Ishikawa (cell line): ENCODE measurements around the gene PTPRD.

Experiments
- CEBPB ChIP-seq: IDR thresholded peaks from 2 replicates; pipeline ENCODE4 v1.6.1; 2012
- CREB1 ChIP-seq: IDR thresholded peaks from 2 replicates; pipeline ENCODE4 v1.6.1; 2012; ENCODE audit warnings: low read depth
- EP300 ChIP-seq: IDR thresholded peaks from 2 replicates; pipeline ENCODE4 v1.6.1; 2012; ENCODE audit warnings: borderline replicate concordance
- FOXM1 ChIP-seq: IDR thresholded peaks from 2 replicates; pipeline ENCODE4 v1.6.1; 2012; ENCODE audit warnings: low read depth, borderline replicate concordance
- NFIC ChIP-seq: IDR thresholded peaks from 2 replicates; pipeline ENCODE4 v1.6.1; 2012
- TAF1 ChIP-seq: IDR thresholded peaks from 2 replicates; pipeline ENCODE4 v1.6.1; 2012; ENCODE audit warnings: low read depth, mild to moderate bottlenecking
- TCF12 ChIP-seq: IDR thresholded peaks from 2 replicates; pipeline ENCODE4 v1.6.1; 2012; ENCODE audit warnings: low read depth
- YY1 ChIP-seq: IDR thresholded peaks from 2 replicates; pipeline ENCODE4 v1.6.1; 2012; ENCODE audit warnings: low read depth
- TF ChIP-seq, protein P1 (sequence below): IDR thresholded peaks from 2 replicates; pipeline ENCODE4 v1.6.1; 2012
- TF ChIP-seq, protein P2 (sequence below): IDR thresholded peaks from 2 replicates; pipeline ENCODE4 v1.6.1; 2012; ENCODE audit warnings: low read depth, mild to moderate bottlenecking

DNA sequence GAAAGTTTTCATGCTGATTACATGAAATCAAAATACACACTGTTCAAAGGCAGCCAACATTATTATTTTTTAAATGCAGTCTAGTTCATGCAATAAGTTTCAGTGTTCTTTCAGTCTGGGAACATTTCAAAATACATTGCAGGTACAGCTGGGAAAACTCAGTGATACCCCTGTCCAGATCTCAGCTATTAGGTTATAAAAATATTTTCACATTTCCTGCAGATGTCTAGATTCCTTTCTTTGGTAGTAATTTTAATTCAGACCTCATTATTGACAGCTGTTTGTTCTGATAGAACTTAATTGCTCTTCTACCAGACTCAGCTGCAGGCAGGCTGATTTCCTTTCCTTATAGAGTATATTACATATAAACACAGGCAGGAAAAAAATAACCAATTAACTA lies 2256.4 kb downstream of the PTPRD start:
- TF ChIP-seq, protein P1, sequence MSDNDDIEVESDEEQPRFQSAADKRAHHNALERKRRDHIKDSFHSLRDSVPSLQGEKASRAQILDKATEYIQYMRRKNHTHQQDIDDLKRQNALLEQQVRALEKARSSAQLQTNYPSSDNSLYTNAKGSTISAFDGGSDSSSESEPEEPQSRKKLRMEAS = no peak
- TF ChIP-seq CREB1 = no peak
- no peak for TF ChIP-seq FOXM1
- TF ChIP-seq EP300 = no peak
- TF ChIP-seq CEBPB = no peak
- TF ChIP-seq, protein P2, sequence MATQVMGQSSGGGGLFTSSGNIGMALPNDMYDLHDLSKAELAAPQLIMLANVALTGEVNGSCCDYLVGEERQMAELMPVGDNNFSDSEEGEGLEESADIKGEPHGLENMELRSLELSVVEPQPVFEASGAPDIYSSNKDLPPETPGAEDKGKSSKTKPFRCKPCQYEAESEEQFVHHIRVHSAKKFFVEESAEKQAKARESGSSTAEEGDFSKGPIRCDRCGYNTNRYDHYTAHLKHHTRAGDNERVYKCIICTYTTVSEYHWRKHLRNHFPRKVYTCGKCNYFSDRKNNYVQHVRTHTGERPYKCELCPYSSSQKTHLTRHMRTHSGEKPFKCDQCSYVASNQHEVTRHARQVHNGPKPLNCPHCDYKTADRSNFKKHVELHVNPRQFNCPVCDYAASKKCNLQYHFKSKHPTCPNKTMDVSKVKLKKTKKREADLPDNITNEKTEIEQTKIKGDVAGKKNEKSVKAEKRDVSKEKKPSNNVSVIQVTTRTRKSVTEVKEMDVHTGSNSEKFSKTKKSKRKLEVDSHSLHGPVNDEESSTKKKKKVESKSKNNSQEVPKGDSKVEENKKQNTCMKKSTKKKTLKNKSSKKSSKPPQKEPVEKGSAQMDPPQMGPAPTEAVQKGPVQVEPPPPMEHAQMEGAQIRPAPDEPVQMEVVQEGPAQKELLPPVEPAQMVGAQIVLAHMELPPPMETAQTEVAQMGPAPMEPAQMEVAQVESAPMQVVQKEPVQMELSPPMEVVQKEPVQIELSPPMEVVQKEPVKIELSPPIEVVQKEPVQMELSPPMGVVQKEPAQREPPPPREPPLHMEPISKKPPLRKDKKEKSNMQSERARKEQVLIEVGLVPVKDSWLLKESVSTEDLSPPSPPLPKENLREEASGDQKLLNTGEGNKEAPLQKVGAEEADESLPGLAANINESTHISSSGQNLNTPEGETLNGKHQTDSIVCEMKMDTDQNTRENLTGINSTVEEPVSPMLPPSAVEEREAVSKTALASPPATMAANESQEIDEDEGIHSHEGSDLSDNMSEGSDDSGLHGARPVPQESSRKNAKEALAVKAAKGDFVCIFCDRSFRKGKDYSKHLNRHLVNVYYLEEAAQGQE = no peak
- TF ChIP-seq TCF12 = no peak
- no peak for TF ChIP-seq NFIC
- no peak for TF ChIP-seq TAF1
- no peak for TF ChIP-seq YY1
